H1 (cell line): ENCODE data around the gene PCED1B. TPM values are rescaled to one million over a fixed set of nuclear protein-coding genes. Genes with fewer than 3 reads are reported as not detected.

Experiments used
- BRCA1 ChIP-seq: IDR thresholded peaks from 2 replicates; pipeline ENCODE4 v1.6.1; 2012; ENCODE audit warnings: low read depth, low read length, improper control_type of control experiment
- CHD2 ChIP-seq: IDR thresholded peaks from 2 replicates; pipeline ENCODE4 v1.6.1; 2012; ENCODE audit warnings: low read length, improper control_type of control experiment
- CHD7 ChIP-seq: fragments of 300-600 bp; sonication (generic); IDR thresholded peaks from 2 replicates; pipeline ENCODE4 v1.7.1; 2012; ENCODE audit warnings: low read length, moderate library complexity, mild to moderate bottlenecking, inconsistent platforms; ENCODE audit not compliant: insufficient replicate concordance
- CTBP2 ChIP-seq: IDR thresholded peaks from 2 replicates; pipeline ENCODE4 v1.7.0; 2011; ENCODE audit warnings: borderline replicate concordance, mild to moderate bottlenecking, moderate library complexity, mixed read lengths, low read length; ENCODE audit not compliant: insufficient read depth, insufficient read length
- JUND ChIP-seq: IDR thresholded peaks from 2 replicates; pipeline ENCODE4 v1.6.1; 2011; ENCODE audit warnings: mild to moderate bottlenecking, improper control_type of control experiment, low read length
- KDM4A ChIP-seq: IDR thresholded peaks from one replicate; pipeline ENCODE4 v1.7.1; 2012; ENCODE audit warnings: low read depth, mild to moderate bottlenecking, moderate library complexity, low read length, inconsistent platforms; ENCODE audit not compliant: severe bottlenecking
- RAD21 ChIP-seq, 2 experiments: IDR thresholded peaks in 1 of 2; conservative IDR thresholded peaks in 1 of 2; 2 replicates each; pipeline ENCODE4 v1.6.1; 2011; ENCODE audit warnings: low read depth in 2 of 2, low read length in 2 of 2, improper control_type of control experiment in 1 of 2, inconsistent platforms in 1 of 2, mild to moderate bottlenecking in 1 of 2, moderate library complexity in 1 of 2
- SIX5 ChIP-seq: IDR thresholded peaks from 2 replicates; pipeline ENCODE4 v1.6.1; 2011; ENCODE audit warnings: mild to moderate bottlenecking, low read depth, low read length
- ZNF274 ChIP-seq: IDR thresholded peaks from 2 replicates; pipeline ENCODE4 v1.7.0; 2012; ENCODE audit warnings: low read length, borderline replicate concordance; ENCODE audit errors: extremely low read depth
- polyA plus RNA-seq, 7 experiments: library from polyadenylated mRNA; depleted of rRNA in 3 of 7; stranded (reverse) in 5 of 7; unstranded in 2 of 7; fragments of >200 nt in 5 of 7; fragments of 200-250 nt in 2 of 7; gene quantifications; 1 replicate in 5 of 7; 2 replicates in 1 of 7; 4 replicates in 1 of 7; pipeline versions ENCODE4 v1.2.1 to v1.2.3, GENCODE V29; 2011 to 2013; ENCODE audit warnings: missing spikeins in 2 of 7, mixed read lengths in 2 of 7
- total RNA-seq: library from RNA; stranded (reverse); fragmentation: NEBNext Ultra II Directional; extraction: Animal tissue kit (Norgen Biotek cat#: 25700); gene quantifications from 2 replicates; pipeline ENCODE4 v1.2.1, GENCODE V29; 2021

PCED1B gene
- total and polyA plus RNA-seq, 2 of the 8 experiments (the other 6 are each of a cell fraction or from before 2014, with no cell fraction given), result 4.7 to 5.4 TPM

- TF ChIP-seq CHD7, result no peak
- no peak for TF ChIP-seq SIX5
- no peak for TF ChIP-seq ZNF274
- TF ChIP-seq CTBP2, result no peak
- TF ChIP-seq BRCA1, result no peak
- TF ChIP-seq CHD2, result no peak
- TF ChIP-seq KDM4A, result no peak
- no peak for TF ChIP-seq JUND
- TF ChIP-seq RAD21 (IDR thresholded peaks at IDR 0.05 in 1 of 2, conservative IDR thresholded peaks at IDR 0.05 in 1 of 2; ENCODE audit: low read depth in 2 of 2, low read length in 2 of 2), result no peak
These were observed 197.3 kb downstream of the PCED1B start (continued) for GRCh38 chr12:47276621-47277309.
